HG03039 (cell line): ENCODE results near the gene LAMB4.
A peak's percentile ranks its signal among the peaks of the same experiment; 100 is the strongest.

Experiments used
- ATAC-seq: cut with Tn5 transposase; IDR thresholded peaks from one replicate; pipeline ENCODE4 v1.9.1; 2021; ENCODE audit warnings: mild to moderate bottlenecking, moderate library complexity; ENCODE audit not compliant: unreplicated experiment

Gene LAMB4

DNA sequence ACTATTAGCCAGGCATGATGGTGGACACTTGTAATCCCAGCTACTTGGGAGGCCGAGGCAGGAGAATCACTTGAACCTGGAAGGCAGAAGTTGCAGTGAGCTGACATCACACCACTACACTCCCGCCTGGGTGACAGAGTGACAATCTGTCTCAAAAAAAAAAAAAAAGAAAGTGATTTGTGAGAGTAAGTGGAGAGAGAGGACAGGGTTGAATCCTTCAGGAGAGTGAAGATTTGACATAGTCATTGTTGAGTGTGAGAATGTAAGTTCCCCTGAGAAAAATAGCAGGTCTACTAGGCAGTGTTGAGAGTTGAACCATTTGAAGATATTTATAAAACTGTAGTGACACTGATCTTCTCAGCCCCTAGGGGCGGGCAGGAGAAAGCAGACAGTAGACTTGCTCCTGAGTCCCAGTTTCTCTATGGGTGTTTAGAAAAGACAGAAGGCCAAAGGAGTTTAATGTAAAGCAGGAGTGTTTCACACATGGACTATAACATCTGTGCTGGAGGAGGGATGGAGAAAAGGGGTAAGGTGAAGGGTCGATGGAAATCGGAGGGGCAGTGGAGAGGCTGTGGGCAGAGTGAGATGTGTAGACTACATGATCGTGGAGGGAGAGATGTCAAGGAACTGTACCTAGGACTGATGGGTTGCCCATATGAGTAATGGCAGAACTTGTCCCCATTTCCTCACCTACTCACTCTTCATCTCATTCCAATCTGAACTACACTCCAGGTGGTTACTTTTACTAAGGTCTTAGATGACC lies 13.7 kb upstream of the LAMB4 start:
- no peak for ATAC-seq

GRCh38 chr7:108142675-108143259 lies 12.6 kb upstream of the LAMB4 start:
- no peak for ATAC-seq

DNA sequence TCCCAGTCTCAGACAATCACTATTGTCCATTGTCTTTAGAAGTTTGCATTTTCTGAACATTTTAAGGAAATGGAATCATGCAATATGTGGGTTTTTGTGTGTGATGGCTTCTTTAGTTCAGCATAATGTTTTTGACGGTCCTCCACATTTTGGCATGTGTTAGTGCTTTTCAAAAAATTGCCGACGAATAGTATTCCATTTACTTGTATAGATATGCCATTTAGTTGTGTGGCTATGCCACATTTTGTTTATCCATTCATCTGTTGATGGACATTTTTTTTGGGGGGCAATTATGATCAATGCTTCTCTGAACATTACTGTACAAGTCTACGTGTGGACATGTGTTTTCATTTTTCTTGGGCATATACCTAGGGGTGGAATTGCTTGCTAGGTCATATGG lies 12.0 kb upstream of the LAMB4 start:
- ATAC-seq = no peak

- no peak for ATAC-seq
Measured at GRCh38 chr7:108140671-108141070, 10.5 kb upstream of the LAMB4 start.

GRCh38 chr7:108138911-108139310 lies 8.8 kb upstream of the LAMB4 start:
- ATAC-seq = no peak

GRCh38 chr7:108137993-108138392 lies 7.8 kb upstream of the LAMB4 start:
- no peak for ATAC-seq

GRCh38 chr7:108137040-108137439 lies 6.9 kb upstream of the LAMB4 start:
- ATAC-seq = no peak

DNA sequence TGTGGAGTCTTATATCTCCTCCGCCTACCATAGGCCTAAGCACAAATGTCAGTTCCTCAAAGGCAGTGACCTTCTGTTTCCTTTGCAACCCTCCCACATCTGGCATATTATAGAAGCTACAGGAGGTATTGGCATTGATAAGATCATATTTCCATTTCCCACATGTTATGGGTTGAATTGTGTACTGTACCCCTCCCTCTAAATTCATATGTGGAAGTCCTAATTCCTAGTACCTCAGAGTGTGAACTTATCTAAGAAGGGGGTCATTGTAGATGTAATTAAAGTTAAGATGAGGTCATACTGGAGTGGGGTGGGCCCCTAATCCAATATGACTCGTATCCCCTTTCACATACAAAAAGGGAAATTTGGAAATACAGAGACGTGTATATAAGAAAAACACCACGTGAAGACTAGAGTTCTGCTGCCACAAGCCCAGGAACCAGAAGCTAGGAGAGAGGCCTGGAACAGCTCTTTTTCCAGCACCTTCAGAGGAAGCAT lies 6.1 kb upstream of the LAMB4 start:
- peak; percentile 13 for ATAC-seq

DNA sequence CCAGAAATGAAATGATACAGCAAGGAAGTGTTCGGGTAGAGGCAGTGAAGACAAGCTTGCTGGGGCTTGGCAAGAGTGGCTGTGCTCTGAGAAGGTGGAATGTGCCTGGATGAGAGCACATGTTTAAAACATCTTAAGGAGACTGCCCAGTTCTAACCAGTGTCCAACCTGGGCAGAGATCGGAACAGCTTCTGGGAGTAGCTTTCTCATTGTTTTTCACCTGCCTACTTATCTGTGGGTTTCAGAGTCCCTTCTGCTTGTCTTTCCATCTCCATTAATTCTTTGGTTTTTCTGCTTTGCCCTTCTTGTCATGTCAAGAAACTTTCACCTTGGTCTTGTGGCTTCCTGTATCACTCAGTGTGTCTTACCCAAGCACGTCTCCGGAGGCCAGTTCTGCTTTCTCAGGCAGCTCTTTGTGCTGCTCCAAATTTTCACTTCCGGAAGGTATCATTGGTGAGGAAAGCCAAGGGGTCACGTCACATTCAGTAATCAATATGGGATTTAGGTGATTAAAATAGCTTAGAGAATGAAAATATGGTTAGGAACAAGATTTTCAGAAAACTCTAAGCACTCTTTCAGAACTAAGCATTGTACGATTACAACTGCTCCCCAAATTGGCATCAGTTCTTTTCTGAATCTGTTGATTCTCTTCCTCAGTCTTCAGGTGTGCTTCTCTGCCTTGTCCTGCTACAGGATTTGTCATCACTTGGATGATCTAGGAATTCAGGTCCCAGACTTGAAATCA lies 5.5 kb upstream of the LAMB4 start:
- peak; percentile 96 for ATAC-seq

DNA sequence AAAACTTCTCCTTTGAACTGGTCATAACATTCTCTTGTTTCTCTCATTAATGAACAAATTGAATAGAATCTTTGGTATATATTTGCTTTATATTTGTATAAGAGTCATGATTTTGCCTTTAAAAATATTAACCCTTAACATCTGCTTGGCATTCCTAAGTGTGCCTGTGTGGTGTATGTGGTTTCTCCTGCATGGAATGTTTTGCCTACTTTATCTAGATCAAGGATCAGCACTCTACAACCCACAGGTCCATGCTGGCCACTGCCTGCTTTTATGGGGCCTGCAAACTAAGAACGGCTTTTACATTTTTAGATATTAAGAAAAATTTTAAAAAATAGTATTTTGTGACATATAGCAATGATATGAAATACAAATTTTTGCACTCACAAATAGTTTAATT lies 4.3 kb upstream of the LAMB4 start:
- no peak for ATAC-seq

DNA sequence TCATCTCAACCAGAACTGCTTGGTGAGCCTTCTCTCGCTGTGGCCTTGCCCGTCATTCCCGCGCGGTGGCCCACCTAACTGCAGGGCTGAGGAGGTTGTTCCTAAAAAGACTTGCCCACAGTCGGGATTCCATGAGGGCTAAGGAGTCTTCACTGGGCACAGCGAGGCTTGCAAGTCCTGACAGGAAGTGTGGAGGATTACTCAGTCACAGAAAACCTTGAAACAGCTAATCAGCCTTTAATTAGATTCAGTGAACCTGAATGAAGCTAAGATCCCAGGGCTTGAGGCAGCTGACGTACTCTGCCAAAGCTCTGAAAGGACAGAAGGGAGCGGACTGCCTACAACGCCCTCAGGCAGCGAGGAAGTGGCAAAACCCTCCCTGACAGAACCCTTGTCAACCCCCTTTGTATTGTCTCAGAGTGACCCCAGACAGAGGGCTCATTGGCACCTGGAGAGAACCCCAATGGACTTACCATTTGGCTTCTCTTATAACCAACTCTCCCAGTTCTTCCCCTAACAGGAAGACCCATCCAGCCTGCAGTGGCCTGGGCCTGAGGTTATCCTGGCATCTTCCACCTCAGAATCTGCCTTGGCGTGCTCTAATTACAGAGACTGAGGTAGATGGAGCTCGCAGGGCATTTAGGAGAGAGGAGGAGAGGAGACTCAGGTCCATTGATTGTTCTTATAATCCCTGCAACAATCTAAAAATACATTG lies 2.5 kb upstream of the LAMB4 start:
- ATAC-seq = no peak

- ATAC-seq = no peak
Measured at GRCh38 chr7:108129018-108129965, 869 bp downstream of the LAMB4 start.

DNA sequence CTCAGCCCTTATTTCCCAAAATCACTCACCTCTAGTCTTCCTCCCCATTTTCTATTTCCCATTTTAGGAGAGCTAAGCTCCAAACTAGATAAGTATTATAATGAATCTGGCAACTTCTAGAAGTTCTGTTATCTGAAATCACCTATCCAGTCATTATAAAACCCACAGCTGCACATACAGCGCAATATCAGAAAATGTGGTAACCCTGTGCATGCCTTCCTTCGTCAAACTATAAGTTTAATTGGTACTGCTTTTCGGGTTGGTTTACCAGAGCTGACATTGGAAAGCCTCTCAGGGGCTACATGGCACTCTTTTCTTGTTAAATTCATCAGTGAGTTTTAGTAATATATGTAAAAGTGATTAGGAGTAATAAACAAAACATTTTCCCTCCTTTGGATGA lies 1.6 kb downstream of the LAMB4 start:
- ATAC-seq = no peak

- ATAC-seq = no peak
Measured at GRCh38 chr7:108127461-108127860, 2.7 kb downstream of the LAMB4 start.

DNA sequence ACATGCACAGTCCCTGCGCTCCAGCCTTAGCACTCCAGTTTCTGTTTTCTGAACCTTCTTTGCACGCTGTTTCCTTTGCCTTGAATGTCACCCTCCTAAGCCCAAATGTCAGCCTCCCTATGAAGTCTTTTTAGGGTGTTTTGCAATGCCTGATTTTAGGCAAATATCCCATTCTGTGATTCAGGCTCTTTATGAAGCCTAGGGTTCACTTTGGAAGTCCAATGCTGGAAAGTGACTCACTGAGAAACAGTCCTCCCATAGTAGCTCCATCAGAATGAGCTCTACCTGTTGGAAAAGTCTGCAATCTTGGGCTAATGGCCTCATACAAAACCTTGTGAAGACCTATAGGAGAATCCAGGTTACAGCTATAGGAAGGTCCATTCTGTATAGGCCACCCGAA lies 5.3 kb downstream of the LAMB4 start:
- ATAC-seq = no peak

DNA sequence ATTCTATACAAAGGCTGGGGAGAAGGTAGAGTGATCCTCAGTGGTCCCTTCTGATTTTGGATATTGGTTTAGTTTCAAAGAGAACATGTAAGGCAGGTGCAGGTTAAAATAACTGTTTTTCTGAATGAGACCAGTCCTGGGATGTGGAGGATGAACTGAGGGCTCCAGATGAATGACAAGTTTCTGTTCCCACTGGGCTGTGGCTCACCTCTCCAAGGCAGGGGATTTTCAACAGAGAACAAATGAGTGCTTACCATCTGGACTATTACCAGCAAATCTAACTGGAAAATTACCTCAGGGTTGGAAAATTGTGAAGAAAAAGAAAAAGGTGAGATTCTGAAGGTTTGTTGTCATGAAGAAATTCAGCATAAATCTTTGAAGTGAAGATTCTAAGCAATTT lies 8.0 kb downstream of the LAMB4 start:
- ATAC-seq = no peak

DNA sequence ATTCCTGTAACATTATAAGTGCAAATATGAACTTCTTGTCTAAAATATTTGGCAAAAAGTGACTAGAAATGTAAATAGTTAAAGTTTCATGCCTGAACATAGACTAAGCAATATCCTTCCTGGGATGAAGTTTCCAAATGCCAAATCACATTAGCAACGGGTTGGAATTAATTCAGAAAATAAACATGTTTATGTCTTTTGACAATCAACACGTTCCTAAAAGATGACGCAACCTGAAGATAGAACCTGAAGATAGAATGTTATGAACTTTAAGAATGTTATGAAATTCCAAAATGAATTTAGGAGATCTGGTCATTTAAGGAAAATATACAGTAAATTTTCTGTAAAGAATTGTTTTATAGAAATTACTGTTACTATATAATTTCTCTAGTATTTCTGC lies 9.2 kb downstream of the LAMB4 start:
- no peak for ATAC-seq

GRCh38 chr7:108120196-108120595 lies 10.0 kb downstream of the LAMB4 start:
- no peak for ATAC-seq

DNA sequence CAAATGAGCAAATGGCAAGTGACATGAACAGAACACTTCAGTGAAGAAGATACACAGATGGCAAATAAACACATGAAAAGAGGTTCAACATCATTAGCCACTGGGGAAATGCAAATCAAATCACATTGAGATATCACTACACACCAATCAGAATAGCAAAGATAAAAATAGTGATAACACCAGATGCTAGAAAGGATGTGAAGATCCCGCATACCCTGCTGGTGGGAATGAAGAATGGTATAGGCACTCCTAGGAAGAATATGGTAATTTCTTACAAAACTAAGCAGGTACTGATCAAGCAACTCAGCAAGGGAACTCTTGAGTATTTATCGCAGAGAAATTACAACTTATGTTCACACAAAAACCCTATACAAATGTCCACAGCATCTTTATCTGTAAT lies 11.2 kb downstream of the LAMB4 start:
- no peak for ATAC-seq
